KBM-7 (cell line): ENCODE results near the gene PFN2.
"Not testable (repeated sequence)": the region's sequence is repeated elsewhere in the genome, so short reads cannot be mapped to it uniquely, and the experiment has no call there.

Source experiments
- DNase-seq: peaks from one replicate; pipeline ENCODE4 v3.0.0-alpha.2; 2015
- in situ Hi-C: fragments of 300-500 bp; cut with MboI; formaldehyde crosslinking; loops from 2 replicates; pipeline ENCODE4 v1.14.3; 2020; ENCODE audit warnings: low sequenced_read_pairs, low pct_unique_long_range_greater_than_20kb, mixed read lengths

The PFN2 gene

GRCh38 chr3:149938392-149939055 lies 32.2 kb downstream of the PFN2 start:
- in situ Hi-C loops, DNase-seq: not testable (repeated sequence)

- in situ Hi-C loops = no loop called here
- DNase-seq = peak; percentile 64
Measured at GRCh38 chr3:149936812-149937230, 33.9 kb downstream of the PFN2 start.

- in situ Hi-C loops = no loop called here
Measured at GRCh38 chr3:149934524-149934923, 36.2 kb downstream of the PFN2 start.

GRCh38 chr3:149933858-149934257 lies 36.8 kb downstream of the PFN2 start:
- in situ Hi-C loops = no loop called here
- DNase-seq = no peak

More at GRCh38 chr3:149934524-149934923, 36.2 kb downstream of the PFN2 start:
- peak; percentile 27 for DNase-seq

- in situ Hi-C loops = no loop called here
- DNase-seq = no peak
Measured at GRCh38 chr3:149933008-149933407, 37.7 kb downstream of the PFN2 start.

- in situ Hi-C loops = no loop called here
- DNase-seq = no peak
Measured at GRCh38 chr3:149920119-149920518, 50.6 kb downstream of the PFN2 start.

- DNase-seq = no peak
- in situ Hi-C loops = no loop called here
Measured at GRCh38 chr3:149919509-149919908, 51.2 kb downstream of the PFN2 start.

- in situ Hi-C loops = no loop called here
- DNase-seq = no peak
Measured at GRCh38 chr3:149917124-149917667, 53.5 kb downstream of the PFN2 start.
